SK-N-SH (cell line): Measurements from ENCODE around the gene TSPAN31. TPM values are rescaled to one million over a fixed set of nuclear protein-coding genes. Genes with fewer than 3 reads are reported as not detected.

Experiments
- CTCF ChIA-PET: fragments of 300-600, 350-600 bp; formaldehyde crosslinking; extraction: SDS; loops from one replicate; lab custom pipeline; 2021; lab: Yijun Ruan, JAX
- POLR2A ChIA-PET: fragments of 350-600 bp; sonication (Branson Sonifier 250); formaldehyde crosslinking; extraction: SDS; loops from one replicate; lab custom pipeline; 2020; ENCODE audit warnings: antibody characterized with exemption, inconsistent platforms; lab: Yijun Ruan, JAX
- DNase-seq: peaks from one replicate; pipeline ENCODE4 v3.0.0; 2012
- H2AFZ ChIP-seq: fragments of 200-600 bp; sonication (generic); 2 replicates; pipeline ENCODE4 v1.8.1; 2016; ENCODE audit warnings: antibody characterized with exemption, mild to moderate bottlenecking, low read depth
- H3F3A ChIP-seq: fragments of 200-600 bp; sonication (generic); replicated peaks from 2 replicates; pipeline ENCODE3; 2016; ENCODE audit warnings: antibody characterized with exemption, mild to moderate bottlenecking; ENCODE audit not compliant: insufficient read depth
- H3K27ac ChIP-seq, 2 experiments: fragments of 200-500 bp in 1 of 2; fragments of 200-600 bp in 1 of 2; sonication (Bioruptor generic) in 1 of 2; sonication (generic), shearing (Covaris generic) in 1 of 2; 2 replicates each; pipeline versions ENCODE4 v1.5.1 to v1.6.1; 2014 to 2016; ENCODE audit warnings: low read depth in 2 of 2, inconsistent platforms in 1 of 2, low read length in 1 of 2, mild to moderate bottlenecking in 1 of 2, mixed read lengths in 1 of 2
- H3K27me3 ChIP-seq: fragments of 200-600 bp; sonication (generic), shearing (Covaris generic); 2 replicates; pipeline ENCODE4 v1.6.1; 2016; ENCODE audit warnings: mixed run types; ENCODE audit not compliant: insufficient read depth
- H3K36me3 ChIP-seq, 2 experiments: fragments of 200-500 bp in 1 of 2; fragments of 200-600 bp in 1 of 2; sonication (Bioruptor generic) in 1 of 2; sonication (generic) in 1 of 2; replicated peaks in 1 of 2; 2 replicates each; pipeline versions ENCODE3 to v1.5.1; 2014 to 2016; ENCODE audit warnings: low read length in 1 of 2, mild to moderate bottlenecking in 1 of 2; ENCODE audit not compliant: insufficient read depth in 2 of 2, control insufficient read depth in 1 of 2
- H3K4me1 ChIP-seq, 2 experiments: fragments of 200-500 bp in 1 of 2; fragments of 200-600 bp in 1 of 2; sonication (Bioruptor generic) in 1 of 2; sonication (generic), shearing (Covaris generic) in 1 of 2; 2 replicates each; pipeline versions ENCODE4 v1.5.1 to v1.6.1; 2014 to 2016; ENCODE audit warnings: low read depth in 1 of 2, low read length in 1 of 2, mixed run types in 1 of 2; ENCODE audit not compliant: insufficient read depth in 2 of 2, control insufficient read depth in 1 of 2
- H3K4me2 ChIP-seq: fragments of 200-600 bp; sonication (generic), shearing (Covaris generic); 2 replicates; pipeline ENCODE4 v1.6.1; 2017; ENCODE audit warnings: mixed run types
- H3K4me3 ChIP-seq, 2 experiments: fragments of 200-500 bp in 1 of 2; fragments of 200-600 bp in 1 of 2; sonication (Bioruptor generic) in 1 of 2; sonication (generic), shearing (Covaris generic) in 1 of 2; 2 replicates each; pipeline versions ENCODE4 v1.5.1 to v1.8.1; 2014 to 2016; ENCODE audit warnings: low read depth in 2 of 2, inconsistent platforms in 1 of 2, low read length in 1 of 2, mild to moderate bottlenecking in 1 of 2, mixed read lengths in 1 of 2, moderate library complexity in 1 of 2
- H3K79me2 ChIP-seq: fragments of 200-600 bp; sonication (generic); 2 replicates; pipeline ENCODE4 v1.8.1; 2017; ENCODE audit warnings: mild to moderate bottlenecking; ENCODE audit not compliant: insufficient read depth
- H3K9ac ChIP-seq: fragments of 200-600 bp; sonication (generic); 2 replicates; pipeline ENCODE4 v1.6.1; 2017; ENCODE audit warnings: mixed run types
- H3K9me2 ChIP-seq: fragments of 200-600 bp; sonication (generic); 2 replicates; pipeline ENCODE4 v1.6.1; 2017; ENCODE audit warnings: mixed run types
- H3K9me3 ChIP-seq: fragments of 200-600 bp; sonication (generic); 2 replicates; pipeline ENCODE4 v1.6.1; 2017; ENCODE audit warnings: mixed run types, mild to moderate bottlenecking, moderate library complexity
- H4K20me1 ChIP-seq: fragments of 200-600 bp; sonication (generic); 2 replicates; pipeline ENCODE4 v1.6.1; 2017; ENCODE audit warnings: mild to moderate bottlenecking, mixed run types; ENCODE audit not compliant: insufficient read depth
- CHD2 ChIP-seq: fragments of 150-350 bp; IDR thresholded peaks from 2 replicates; pipeline ENCODE4 v1.6.1; 2018; ENCODE audit warnings: low read length; ENCODE audit not compliant: partially characterized antibody
- ELF1 ChIP-seq: IDR thresholded peaks from 2 replicates; pipeline ENCODE4 v1.4.0; 2012
- EP300 ChIP-seq, 2 experiments: IDR thresholded peaks; 2 replicates each; pipeline versions ENCODE4 v1.4.0 to v1.6.1; 2012; ENCODE audit warnings: borderline replicate concordance in 1 of 2, low read depth in 1 of 2, low read length in 1 of 2
- EZH2phosphoT487 ChIP-seq: fragments of 200-600 bp; sonication (generic); IDR thresholded peaks from 2 replicates; pipeline ENCODE4 v1.6.1; 2017; ENCODE audit warnings: low read depth, mixed run types, mild to moderate bottlenecking, antibody characterized with exemption, moderate library complexity, borderline replicate concordance
- FOXJ3 ChIP-seq: sonication (generic); formaldehyde crosslinking; IDR thresholded peaks from 2 replicates; pipeline ENCODE4 v1.5.1; 2020; ENCODE audit warnings: mild to moderate bottlenecking, missing genetic modification reagents
- GABPA ChIP-seq: IDR thresholded peaks from 2 replicates; pipeline ENCODE4 v1.4.0; 2012; ENCODE audit warnings: low read depth, mild to moderate bottlenecking
- GATA2 ChIP-seq: sonication (generic); formaldehyde crosslinking; IDR thresholded peaks from 2 replicates; pipeline ENCODE4 v1.5.0; 2020; ENCODE audit warnings: mild to moderate bottlenecking, missing genetic modification reagents
- JUND ChIP-seq: IDR thresholded peaks from 2 replicates; pipeline ENCODE4 v1.4.0; 2012
- MXI1 ChIP-seq: IDR thresholded peaks from 2 replicates; pipeline ENCODE4 v1.6.1; 2012; ENCODE audit warnings: mild to moderate bottlenecking, low read depth, low read length, improper control_type of control experiment
- RFX5 ChIP-seq: IDR thresholded peaks from 2 replicates; pipeline ENCODE4 v1.6.1; 2012; ENCODE audit warnings: mild to moderate bottlenecking, improper control_type of control experiment, low read length
- SMC3 ChIP-seq: IDR thresholded peaks from 2 replicates; pipeline ENCODE4 v1.6.1; 2012; ENCODE audit warnings: low read depth, low read length, improper control_type of control experiment
- WGBS: methylation state at CpG from one replicate; pipeline ENCODE4 v1.1.6; 2017; ENCODE audit warnings: low lambda C conversion rate; 5-methylcytosine and 5-hydroxymethylcytosine counted together
- polyA plus RNA-seq, 3 experiments: library from polyadenylated mRNA; depleted of rRNA; stranded (reverse); fragments of >200 nt; gene quantifications; 2 replicates each; pipeline ENCODE4 v1.2.3, GENCODE V29; 2012
- TF ChIP-seq, protein P1 (sequence below): IDR thresholded peaks from 2 replicates; pipeline ENCODE4; 2012
- TF ChIP-seq, protein P2 (sequence below): IDR thresholded peaks from 2 replicates; pipeline ENCODE4 v1.6.1; 2012; ENCODE audit warnings: mild to moderate bottlenecking, low read depth, low read length, moderate library complexity
- TF ChIP-seq, protein P3 (sequence below): fragments of 200-600 bp; sonication (generic); IDR thresholded peaks from 2 replicates; pipeline ENCODE4 v1.6.1; 2017; ENCODE audit warnings: antibody characterized with exemption, mild to moderate bottlenecking, moderate library complexity

The TSPAN31 gene
- polyA plus RNA-seq, 1 of the 3 experiments (the other 2 are of a cell fraction), result 36.8 TPM

DNA sequence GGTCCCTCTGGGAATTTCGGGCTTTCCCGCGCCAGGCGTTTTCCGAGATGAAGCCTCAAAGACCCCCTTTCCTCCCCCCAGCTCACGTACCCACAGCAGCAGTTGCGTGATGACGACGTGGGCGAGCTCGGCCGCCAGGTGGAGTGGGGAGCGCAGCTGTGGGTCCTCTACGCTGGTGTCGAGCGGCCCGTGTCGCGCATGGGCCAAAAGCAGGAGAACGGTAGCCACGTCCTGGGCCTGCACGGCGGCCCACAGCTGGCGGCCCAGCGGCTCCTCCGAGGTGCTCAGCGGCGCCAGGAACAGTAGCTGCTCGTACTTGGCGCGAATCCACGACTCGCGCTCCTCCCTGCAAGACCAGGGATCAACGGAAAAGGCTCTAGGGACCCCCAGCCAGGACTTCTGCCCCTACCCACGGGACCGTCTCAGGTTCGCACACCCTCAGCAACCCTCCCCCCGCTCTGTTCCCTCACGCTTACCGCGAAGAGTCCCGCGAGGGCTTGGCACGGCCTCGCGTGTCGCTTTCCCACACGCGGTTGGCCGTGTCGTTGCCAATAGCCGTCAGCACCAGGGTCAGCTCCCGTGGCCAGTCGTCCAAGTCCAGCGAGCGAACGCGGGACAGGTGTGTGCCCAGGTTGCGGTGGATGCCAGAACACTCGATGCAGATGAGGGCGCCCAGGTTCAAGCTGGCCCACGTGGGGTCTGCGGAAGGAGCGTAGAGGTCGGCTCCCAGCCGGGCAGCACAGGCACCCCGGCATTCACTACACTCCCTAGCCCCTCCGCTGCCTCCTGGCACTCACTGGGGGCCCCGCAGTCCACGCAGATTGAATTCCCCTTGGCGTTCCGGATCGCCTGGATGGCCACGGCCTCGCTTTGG lies 17.7 kb upstream of the TSPAN31 start (continued):
- TF ChIP-seq, protein P1, sequence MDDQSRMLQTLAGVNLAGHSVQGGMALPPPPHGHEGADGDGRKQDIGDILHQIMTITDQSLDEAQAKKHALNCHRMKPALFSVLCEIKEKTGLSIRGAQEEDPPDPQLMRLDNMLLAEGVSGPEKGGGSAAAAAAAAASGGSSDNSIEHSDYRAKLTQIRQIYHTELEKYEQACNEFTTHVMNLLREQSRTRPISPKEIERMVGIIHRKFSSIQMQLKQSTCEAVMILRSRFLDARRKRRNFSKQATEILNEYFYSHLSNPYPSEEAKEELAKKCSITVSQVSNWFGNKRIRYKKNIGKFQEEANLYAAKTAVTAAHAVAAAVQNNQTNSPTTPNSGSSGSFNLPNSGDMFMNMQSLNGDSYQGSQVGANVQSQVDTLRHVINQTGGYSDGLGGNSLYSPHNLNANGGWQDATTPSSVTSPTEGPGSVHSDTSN, result no peak
- TF ChIP-seq RFX5 (no peak), ELF1 (no peak)

- no peak overlapping the region for H3K27ac ChIP-seq
- H3K36me3 ChIP-seq, result peaks cover 3 to 15% of the 10 kb centered on the region in 2 experiments
- no peaks in the 10 kb centered on the region for H4K20me1 ChIP-seq
- H3K4me2 ChIP-seq, result no peak overlapping the region
- DNase-seq, result no peak
- peaks cover 0 to 8% of the 10 kb centered on the region in 2 experiments; a peak in 1 of 4 replicates for H3K4me1 ChIP-seq
- H3K4me3 ChIP-seq, result no peak overlapping the region
- no peaks in the 10 kb centered on the region for H3K9me3 ChIP-seq
- POLR2A ChIA-PET, result no interaction called here
- H3K79me2 ChIP-seq, result no peaks in the 10 kb centered on the region
- 94% methylated on average over 16 of the region's 21 CpGs for WGBS
- no peaks in the 10 kb centered on the region for H3K27me3 ChIP-seq
- H2AFZ ChIP-seq, result no peak overlapping the region
- H3F3A ChIP-seq, result peaks cover 18% of the 10 kb centered on the region
- no peaks in the 10 kb centered on the region for H3K9me2 ChIP-seq
- CTCF ChIA-PET, result interaction anchor here (3.1 to 9.4 kb wide), 2 partner anchors 8 to 145 kb away, joined by 9 to 133 read pairs; partner anchors contain the start of gene AGAP2
- no peak overlapping the region for H3K9ac ChIP-seq
- no peak for TF ChIP-seq CHD2
- TF ChIP-seq, protein P2, sequence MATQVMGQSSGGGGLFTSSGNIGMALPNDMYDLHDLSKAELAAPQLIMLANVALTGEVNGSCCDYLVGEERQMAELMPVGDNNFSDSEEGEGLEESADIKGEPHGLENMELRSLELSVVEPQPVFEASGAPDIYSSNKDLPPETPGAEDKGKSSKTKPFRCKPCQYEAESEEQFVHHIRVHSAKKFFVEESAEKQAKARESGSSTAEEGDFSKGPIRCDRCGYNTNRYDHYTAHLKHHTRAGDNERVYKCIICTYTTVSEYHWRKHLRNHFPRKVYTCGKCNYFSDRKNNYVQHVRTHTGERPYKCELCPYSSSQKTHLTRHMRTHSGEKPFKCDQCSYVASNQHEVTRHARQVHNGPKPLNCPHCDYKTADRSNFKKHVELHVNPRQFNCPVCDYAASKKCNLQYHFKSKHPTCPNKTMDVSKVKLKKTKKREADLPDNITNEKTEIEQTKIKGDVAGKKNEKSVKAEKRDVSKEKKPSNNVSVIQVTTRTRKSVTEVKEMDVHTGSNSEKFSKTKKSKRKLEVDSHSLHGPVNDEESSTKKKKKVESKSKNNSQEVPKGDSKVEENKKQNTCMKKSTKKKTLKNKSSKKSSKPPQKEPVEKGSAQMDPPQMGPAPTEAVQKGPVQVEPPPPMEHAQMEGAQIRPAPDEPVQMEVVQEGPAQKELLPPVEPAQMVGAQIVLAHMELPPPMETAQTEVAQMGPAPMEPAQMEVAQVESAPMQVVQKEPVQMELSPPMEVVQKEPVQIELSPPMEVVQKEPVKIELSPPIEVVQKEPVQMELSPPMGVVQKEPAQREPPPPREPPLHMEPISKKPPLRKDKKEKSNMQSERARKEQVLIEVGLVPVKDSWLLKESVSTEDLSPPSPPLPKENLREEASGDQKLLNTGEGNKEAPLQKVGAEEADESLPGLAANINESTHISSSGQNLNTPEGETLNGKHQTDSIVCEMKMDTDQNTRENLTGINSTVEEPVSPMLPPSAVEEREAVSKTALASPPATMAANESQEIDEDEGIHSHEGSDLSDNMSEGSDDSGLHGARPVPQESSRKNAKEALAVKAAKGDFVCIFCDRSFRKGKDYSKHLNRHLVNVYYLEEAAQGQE, result peak; percentile 82; the same call in 1 of the 2 replicates
Measured at GRCh38 chr12:57727758-57728395, 17.0 kb upstream of the TSPAN31 start.

DNA sequence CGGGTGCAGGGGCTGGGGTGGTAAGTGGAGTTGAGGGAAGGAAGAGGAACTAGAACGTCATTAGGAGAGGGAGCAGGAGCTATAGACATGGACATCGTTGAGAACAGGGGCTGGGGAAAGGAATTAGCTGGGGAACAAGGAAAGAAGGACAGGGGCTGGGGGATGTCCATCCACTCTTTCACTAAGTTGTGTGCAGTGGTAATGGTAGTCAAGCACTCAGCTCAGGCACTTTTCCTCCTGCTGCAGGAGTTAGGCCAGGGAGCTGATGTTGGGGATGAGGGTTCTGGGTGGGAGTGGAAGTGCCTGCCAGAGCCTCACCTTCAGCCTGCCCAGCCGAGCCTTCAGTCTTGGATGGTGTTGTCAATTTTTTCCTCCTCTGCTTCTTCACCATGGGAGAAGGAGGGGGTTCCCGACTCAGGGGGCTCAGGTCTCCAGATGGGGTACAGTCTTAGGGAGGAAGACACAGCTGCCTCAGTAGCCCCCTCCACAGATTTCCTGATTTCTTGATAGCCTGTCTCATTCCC lies 15.5 kb upstream of the TSPAN31 start:
- H3K4me1 ChIP-seq, result peaks cover 0 to 8% of the 10 kb centered on the region in 2 experiments; a peak in 1 of 4 replicates
- ChIA-PET CTCF (interaction anchor here (0.6 to 0.9 kb wide), 2 partner anchors 96 to 126 kb away, joined by 3 to 4 read pairs; partner anchors contain the start of gene B4GALNT1), POLR2A (interaction anchor here (0.8 kb wide), 1 partner anchor 15 kb away, joined by 3 read pairs; no protein-coding TSS in a partner anchor)
- no peak overlapping the region for H3K27ac ChIP-seq
- peaks cover 3 to 17% of the 10 kb centered on the region in 2 experiments for H3K36me3 ChIP-seq
- no peaks in the 10 kb centered on the region for H3K9me2 ChIP-seq
- TF ChIP-seq, protein P1, result no peak
- no peak for TF ChIP-seq FOXJ3 (CRISPR knock-in tag)
- TF ChIP-seq, protein P3, sequence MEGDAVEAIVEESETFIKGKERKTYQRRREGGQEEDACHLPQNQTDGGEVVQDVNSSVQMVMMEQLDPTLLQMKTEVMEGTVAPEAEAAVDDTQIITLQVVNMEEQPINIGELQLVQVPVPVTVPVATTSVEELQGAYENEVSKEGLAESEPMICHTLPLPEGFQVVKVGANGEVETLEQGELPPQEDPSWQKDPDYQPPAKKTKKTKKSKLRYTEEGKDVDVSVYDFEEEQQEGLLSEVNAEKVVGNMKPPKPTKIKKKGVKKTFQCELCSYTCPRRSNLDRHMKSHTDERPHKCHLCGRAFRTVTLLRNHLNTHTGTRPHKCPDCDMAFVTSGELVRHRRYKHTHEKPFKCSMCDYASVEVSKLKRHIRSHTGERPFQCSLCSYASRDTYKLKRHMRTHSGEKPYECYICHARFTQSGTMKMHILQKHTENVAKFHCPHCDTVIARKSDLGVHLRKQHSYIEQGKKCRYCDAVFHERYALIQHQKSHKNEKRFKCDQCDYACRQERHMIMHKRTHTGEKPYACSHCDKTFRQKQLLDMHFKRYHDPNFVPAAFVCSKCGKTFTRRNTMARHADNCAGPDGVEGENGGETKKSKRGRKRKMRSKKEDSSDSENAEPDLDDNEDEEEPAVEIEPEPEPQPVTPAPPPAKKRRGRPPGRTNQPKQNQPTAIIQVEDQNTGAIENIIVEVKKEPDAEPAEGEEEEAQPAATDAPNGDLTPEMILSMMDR, result no peak
- no peak for TF ChIP-seq SMC3
- TF ChIP-seq EZH2phosphoT487, result no peak
- no peak for TF ChIP-seq GABPA
- no peak for TF ChIP-seq JUND
- no peak for TF ChIP-seq EP300 (IDR thresholded peaks at IDR 0.05; ENCODE audit: borderline replicate concordance in 1 of 2, low read depth in 1 of 2, low read length in 1 of 2)
- no peak for TF ChIP-seq GATA2 (CRISPR knock-in tag)
- TF ChIP-seq MXI1, result no peak
- TF ChIP-seq RFX5, result no peak
- no peak overlapping the region for H3K4me2 ChIP-seq
- no peak overlapping the region for H3K9ac ChIP-seq
- no peak overlapping the region for H3K4me3 ChIP-seq
- no peak overlapping the region for H2AFZ ChIP-seq
- H3K27me3 ChIP-seq, result no peaks in the 10 kb centered on the region
- 71% methylated on average over 5 of the region's 5 CpGs for WGBS
- no peaks in the 10 kb centered on the region for H3K9me3 ChIP-seq
- DNase-seq, result no peak
- H3K79me2 ChIP-seq, result no peaks in the 10 kb centered on the region
- no peaks in the 10 kb centered on the region for H4K20me1 ChIP-seq
- H3F3A ChIP-seq, result peaks cover 15% of the 10 kb centered on the region
